ENCODE data around the gene FAM222B. TPM values are rescaled to one million over a fixed set of nuclear protein-coding genes. Genes with fewer than 3 reads are reported as not detected.
A peak's percentile ranks its signal among the peaks of the same experiment; 100 is the strongest.

Gene FAM222B
- total RNA-seq, 1 donor from 2014 or later = 15.6 TPM

- no peaks in the 10 kb centered on the region for H3K27me3 Mint-ChIP-seq
- no peak for ATAC-seq (ENCODE audit: low read depth)
- intact Hi-C loops (cut with micrococcal nuclease) = no loop called here
These were observed 107.3 kb downstream of the FAM222B start for GRCh38 chr17:28735242-28735722.

GRCh38 chr17:28734712-28735241, 107.8 kb downstream of the FAM222B start:
- DNase-seq = no peak
- Mint-ChIP-seq H3K36me3 (ENCODE audit: low read depth) (peaks cover 17% of the 10 kb centered on the region), H3K4me3 (no peak overlapping the region), H3K27ac (peak overlapping the region; percentile 81), H3K27me3 (no peaks in the 10 kb centered on the region), H3K4me1 (peaks cover 76% of the 10 kb centered on the region), H3K9me3 (no peaks in the 10 kb centered on the region)
- ChIA-PET CTCF (interaction anchor here (0.9 to 1.4 kb wide), 3 partner anchors 8 to 14 kb away, joined by 3 to 6 read pairs (median 4); no protein-coding TSS in a partner anchor), POLR2A (interaction anchor here (1.6 to 18.0 kb wide), 3 partner anchors 8 to 15 kb away, joined by 15 to 2384 read pairs (median 27); partner anchors contain the start of genes RPL23A, TLCD1 and TRAF4)
- TF ChIP-seq CTCF (IDR thresholded peaks at IDR 0.05) = no peak
- intact Hi-C loops (cut with micrococcal nuclease) = no loop called here
- no peak for ATAC-seq (ENCODE audit: low read depth)

More at GRCh38 chr17:28735242-28735722, 107.3 kb downstream of the FAM222B start:
- ChIA-PET CTCF (interaction anchor here (0.9 to 1.4 kb wide), 4 partner anchors 8 to 15 kb away, joined by 3 to 6 read pairs (median 4); no protein-coding TSS in a partner anchor), POLR2A (interaction anchor here (1.6 to 18.0 kb wide), 3 partner anchors 9 to 16 kb away, joined by 15 to 2384 read pairs (median 27); partner anchors contain the start of genes RPL23A, TLCD1 and TRAF4)
- H3K36me3 Mint-ChIP-seq (ENCODE audit: low read depth) = peaks cover 19% of the 10 kb centered on the region
- H3K4me3 Mint-ChIP-seq = no peak overlapping the region
- TF ChIP-seq CTCF (IDR thresholded peaks at IDR 0.05) = no peak
- H3K4me1 Mint-ChIP-seq = peaks cover 78% of the 10 kb centered on the region
- no peak for DNase-seq
- H3K27ac Mint-ChIP-seq = peak overlapping the region; percentile 65
- H3K9me3 Mint-ChIP-seq = no peaks in the 10 kb centered on the region

DNA sequence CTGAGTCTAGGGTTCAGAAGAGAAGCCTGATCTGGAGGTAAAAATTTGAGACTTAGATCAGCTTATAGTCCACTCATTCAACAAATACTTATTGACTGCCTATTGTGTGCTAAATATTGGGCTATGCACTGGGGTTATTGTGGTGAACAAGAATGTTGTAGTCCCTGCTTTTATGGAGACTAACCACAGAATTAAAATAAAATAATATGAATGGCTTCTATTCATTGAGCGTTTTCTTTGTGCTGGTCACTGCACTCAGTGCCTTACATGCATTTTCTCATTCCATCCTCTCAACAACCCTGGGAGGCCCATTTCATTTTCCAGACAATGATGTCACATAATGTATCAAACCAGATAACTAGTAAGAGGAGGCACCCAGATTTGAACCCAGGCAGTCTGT, 109.2 kb downstream of the FAM222B start:
- Mint-ChIP-seq H3K27me3 (no peaks in the 10 kb centered on the region), H3K36me3 (ENCODE audit: low read depth) (peaks cover 11% of the 10 kb centered on the region), H3K27ac (peak overlapping the region; percentile 81), H3K4me1 (peaks cover 75% of the 10 kb centered on the region), H3K9me3 (no peaks in the 10 kb centered on the region), H3K4me3 (no peak overlapping the region)
- ATAC-seq (ENCODE audit: low read depth) = no peak
- intact Hi-C loops (cut with micrococcal nuclease) = no loop called here
- no peak for TF ChIP-seq CTCF (IDR thresholded peaks at IDR 0.05)
- no peak for DNase-seq
- ChIA-PET POLR2A (interaction anchor here (2.5 to 18.0 kb wide), 2 partner anchors 14 kb away, joined by 15 to 2384 read pairs; partner anchors contain the start of genes RPL23A and TRAF4), CTCF (no interaction called here)

GRCh38 chr17:28729950-28730330, 112.7 kb downstream of the FAM222B start:
- H3K9me3 Mint-ChIP-seq = no peaks in the 10 kb centered on the region
- peaks cover 15% of the 10 kb centered on the region for H3K36me3 Mint-ChIP-seq (ENCODE audit: low read depth)
- H3K27me3 Mint-ChIP-seq = no peaks in the 10 kb centered on the region
- ATAC-seq (ENCODE audit: low read depth) (no peak), DNase-seq (no peak)
- CTCF ChIA-PET = interaction anchor here (6.1 kb wide), 1 partner anchor 17 kb away, joined by 545 read pairs; the partner anchor contains the start of gene TRAF4
- POLR2A ChIA-PET = interaction anchor here (0.7 to 18.0 kb wide), 5 partner anchors 10 to 181 kb away, joined by 5 to 2384 read pairs (median 10); partner anchors contain the start of genes FAM222B, RPL23A and TRAF4
- peak overlapping the region; percentile 99 for H3K27ac Mint-ChIP-seq
- H3K4me3 Mint-ChIP-seq = peak overlapping the region; percentile 53
- peaks cover 62% of the 10 kb centered on the region for H3K4me1 Mint-ChIP-seq
- intact Hi-C loops (cut with micrococcal nuclease) = loop anchor here (5.0 kb wide), 2 partner anchors 183 to 837 kb away; partner anchors contain the start of genes ABHD15 and TP53I13
- no peak for TF ChIP-seq CTCF (IDR thresholded peaks at IDR 0.05)
